ENCODE data around the gene RNPEPL1. TPM values are rescaled to one million over a fixed set of nuclear protein-coding genes. Genes with fewer than 3 reads are reported as not detected.
"Not testable (repeated sequence)": the region's sequence is repeated elsewhere in the genome, so short reads cannot be mapped to it uniquely, and the experiment has no call there.

RNPEPL1 gene
- total and polyA plus RNA-seq, 4 experiments from 2014 or later: 13.6 to 145 (median 120) TPM

DNA sequence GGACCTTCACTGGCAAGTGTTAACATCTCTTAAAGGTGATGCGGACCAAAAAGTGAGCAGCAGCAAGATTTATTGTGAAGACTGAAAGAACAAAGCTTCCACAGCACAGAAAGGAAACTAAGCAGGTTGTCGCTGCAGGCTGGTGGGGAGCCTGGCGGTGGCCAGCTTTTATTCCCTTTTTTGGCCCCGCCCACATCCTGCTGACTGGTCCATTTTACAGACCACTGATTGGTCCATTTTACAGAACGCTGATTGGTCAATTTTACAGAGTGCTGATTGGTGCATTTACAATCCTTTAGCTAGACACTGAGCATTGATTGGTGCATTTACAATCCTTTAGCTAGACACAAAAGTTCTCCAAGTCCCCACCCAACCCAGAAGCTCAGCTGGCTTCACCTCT is 46.4 kb upstream of the RNPEPL1 start:
- intact Hi-C loops (cut with micrococcal nuclease); DNase-seq: not testable (repeated sequence)

DNA sequence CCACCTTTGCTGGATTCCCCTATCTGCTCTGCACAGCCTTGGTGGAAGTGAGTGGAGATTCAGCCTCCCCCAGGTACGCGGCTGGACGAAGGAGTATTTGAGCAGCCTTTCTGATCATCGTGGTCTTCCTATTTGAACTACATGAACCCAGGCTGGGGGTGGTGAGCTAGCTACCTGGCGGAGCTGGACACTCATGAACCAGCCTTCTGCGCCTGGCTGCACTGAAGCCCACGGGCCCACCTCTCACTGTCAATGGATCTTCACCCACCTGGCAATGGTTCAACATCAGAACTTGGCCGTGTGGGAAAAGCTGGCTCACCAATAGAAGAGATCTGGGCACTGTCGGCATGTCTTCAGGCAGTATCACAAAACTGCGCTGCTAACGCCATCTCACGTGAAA is 45.9 kb upstream of the RNPEPL1 start:
- no peak overlapping the region for H3K27ac Mint-ChIP-seq
- Histone ChIP-seq H3K9me3 (ENCODE audit: control insufficient read depth in 1 of 2, low read length in 2 of 2) (peaks cover 0 to 3% of the 10 kb centered on the region in 2 donors), H3K36me3 (ENCODE audit: insufficient read depth, low read length) (peaks cover 26% of the 10 kb centered on the region), H3K27me3 (ENCODE audit: insufficient read depth, low read length) (no peaks in the 10 kb centered on the region), H3K4me1 (ENCODE audit: insufficient read depth, low read length) (no peaks in the 10 kb centered on the region), H3K27ac (ENCODE audit: low read depth, low read length) (no peak overlapping the region), H3K4me3 (ENCODE audit: low read length in 2 of 2) (no peak overlapping the region)
- ChIA-PET POLR2A (ENCODE audit: partially characterized antibody) (no interaction called here), CTCF (ENCODE audit: partially characterized antibody) (interaction anchor here (0.5 to 1.5 kb wide), 2 partner anchors 8 to 47 kb away, joined by 3 to 7 read pairs; no protein-coding TSS in a partner anchor)
- peaks cover 0 to 13% (median 8%) of the 10 kb centered on the region in 4 donors for H3K4me1 Mint-ChIP-seq
- H3K27me3 Mint-ChIP-seq: peaks cover 0 to 1% of the 10 kb centered on the region in 2 donors
- H3K36me3 Mint-ChIP-seq: peaks cover 41 to 58% of the 10 kb centered on the region in 2 donors
- H3K4me3 Mint-ChIP-seq: no peak overlapping the region
- intact Hi-C loops (cut with micrococcal nuclease): no loop called here
- no peak for DNase-seq
- H3K9me3 Mint-ChIP-seq: peaks cover 0 to 10% (median 2%) of the 10 kb centered on the region in 8 donors

More for the DNA sequence above, 46.4 kb upstream of the RNPEPL1 start:
- H3K27ac ChIP-seq (ENCODE audit: low read depth, low read length); H3K27me3 Mint-ChIP-seq; H3K4me1 ChIP-seq (ENCODE audit: insufficient read depth, low read length); H3K4me1 Mint-ChIP-seq; H3K4me3 ChIP-seq (ENCODE audit: low read length in 2 of 2); H3K4me3 Mint-ChIP-seq; POLR2A ChIA-PET (ENCODE audit: partially characterized antibody); H3K27ac Mint-ChIP-seq; H3K9me3 ChIP-seq (ENCODE audit: control insufficient read depth in 1 of 2, low read length in 2 of 2); H3K27me3 ChIP-seq (ENCODE audit: insufficient read depth, low read length); H3K9me3 Mint-ChIP-seq: not testable (repeated sequence)
- peaks cover 26% of the 10 kb centered on the region for H3K36me3 ChIP-seq (ENCODE audit: insufficient read depth, low read length)
- peaks cover 36 to 53% of the 10 kb centered on the region in 2 donors for H3K36me3 Mint-ChIP-seq
- CTCF ChIA-PET (ENCODE audit: partially characterized antibody): interaction anchor here (0.5 to 1.5 kb wide), 2 partner anchors 8 to 47 kb away, joined by 3 to 7 read pairs; no protein-coding TSS in a partner anchor

DNA sequence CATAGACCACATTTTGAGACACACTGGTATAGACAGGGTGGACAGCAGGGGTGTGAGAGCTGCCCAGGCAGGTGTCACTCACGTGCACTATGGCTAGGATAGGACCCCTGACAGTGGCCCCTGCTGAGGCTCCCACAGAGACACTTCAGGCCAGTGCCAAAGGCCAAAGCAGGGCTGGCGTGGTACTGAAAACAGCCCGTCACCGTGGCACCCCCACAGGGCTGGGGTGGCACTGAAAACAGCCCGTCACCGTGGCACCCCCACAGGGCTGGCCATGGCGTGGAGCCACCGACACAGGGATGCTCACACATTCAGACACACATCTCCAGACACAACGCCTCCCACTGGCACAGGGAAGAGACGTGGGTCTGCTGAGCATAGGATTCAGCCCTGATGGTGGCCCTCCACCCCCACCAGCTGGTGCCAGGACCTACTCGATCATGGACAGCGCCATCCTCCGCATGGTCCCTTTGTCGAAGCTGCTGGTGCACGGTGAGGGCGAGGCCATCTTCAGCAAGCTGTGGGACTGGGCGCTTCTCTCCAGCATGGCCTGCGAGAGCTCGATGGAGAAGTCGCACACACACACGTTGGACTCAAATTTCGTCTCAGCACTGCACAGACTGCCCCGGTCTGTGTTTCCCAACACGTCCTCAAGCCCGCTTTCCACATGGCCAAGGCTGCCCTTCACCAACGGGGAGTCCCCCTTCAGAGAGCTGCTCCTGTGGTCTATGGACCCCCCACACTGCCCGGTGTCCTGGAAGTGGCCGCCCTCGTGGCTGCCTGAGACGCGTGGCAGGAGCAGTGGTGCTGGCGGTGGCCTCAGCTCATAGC is 44.6 kb upstream of the RNPEPL1 start:
- H3K27ac Mint-ChIP-seq: no peak overlapping the region
- no peak overlapping the region for H3K27ac ChIP-seq (ENCODE audit: low read depth, low read length)
- H3K9me3 Mint-ChIP-seq: peaks cover 0 to 10% (median 2%) of the 10 kb centered on the region in 8 donors
- ChIA-PET CTCF (ENCODE audit: partially characterized antibody) (interaction anchor here (1.2 to 2.8 kb wide), 2 partner anchors 10 to 56 kb away, joined by 4 to 11 read pairs; no protein-coding TSS in a partner anchor), POLR2A (ENCODE audit: partially characterized antibody) (no interaction called here)
- peaks cover 0 to 1% of the 10 kb centered on the region in 2 donors for H3K27me3 Mint-ChIP-seq
- no peak overlapping the region for H3K4me3 Mint-ChIP-seq
- H3K27me3 ChIP-seq (ENCODE audit: insufficient read depth, low read length): no peaks in the 10 kb centered on the region
- no peak overlapping the region for H3K4me3 ChIP-seq (ENCODE audit: low read length in 2 of 2)
- peaks cover 0 to 13% (median 8%) of the 10 kb centered on the region in 4 donors for H3K4me1 Mint-ChIP-seq
- H3K9me3 ChIP-seq (ENCODE audit: control insufficient read depth in 1 of 2, low read length in 2 of 2): peaks cover 0 to 3% of the 10 kb centered on the region in 2 donors
- H3K36me3 Mint-ChIP-seq: peaks cover 49 to 64% of the 10 kb centered on the region in 2 donors
- intact Hi-C loops (cut with micrococcal nuclease): no loop called here
- no peak for DNase-seq
- H3K4me1 ChIP-seq (ENCODE audit: insufficient read depth, low read length): no peaks in the 10 kb centered on the region
- peaks cover 26% of the 10 kb centered on the region for H3K36me3 ChIP-seq (ENCODE audit: insufficient read depth, low read length)

DNA sequence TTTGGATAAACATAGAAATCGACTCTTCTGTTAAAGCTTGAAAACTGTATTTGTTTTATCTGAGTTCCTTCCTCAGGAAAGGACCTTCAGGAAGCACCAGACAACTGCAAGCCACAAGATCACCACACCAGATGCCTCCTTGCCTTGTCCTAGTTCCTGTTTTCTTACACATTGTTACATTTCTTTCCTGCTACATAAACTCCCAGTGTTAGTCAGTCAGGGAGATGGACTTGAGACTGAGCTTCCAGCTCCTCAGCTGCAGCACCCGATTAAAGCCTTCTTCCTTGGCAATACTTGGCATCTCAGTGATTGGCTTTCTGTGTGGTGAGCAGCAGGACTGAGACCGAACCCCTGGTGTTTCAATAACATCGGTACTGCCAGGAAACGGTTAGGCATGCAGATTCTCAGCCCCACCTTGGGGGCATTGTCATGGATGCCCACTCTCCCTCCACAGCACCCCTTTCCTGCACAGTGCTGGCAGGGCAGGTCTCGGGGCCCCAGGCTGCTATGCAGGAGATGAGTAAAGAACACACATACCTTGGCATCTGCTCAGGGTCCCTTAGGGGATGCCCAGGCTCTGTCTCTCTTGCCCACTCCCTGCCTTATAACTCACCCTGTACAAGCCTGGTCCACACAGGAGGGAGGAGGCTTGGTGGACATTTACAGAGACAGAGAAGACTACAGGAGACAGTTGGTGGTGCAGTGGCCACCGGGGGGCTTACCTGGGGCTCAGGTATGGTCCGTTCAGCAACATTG is 43.1 kb upstream of the RNPEPL1 start:
- Mint-ChIP-seq H3K27me3 (peaks cover 0 to 1% of the 10 kb centered on the region in 2 donors), H3K27ac (no peak overlapping the region), H3K36me3 (peaks cover 60 to 72% of the 10 kb centered on the region in 2 donors), H3K4me3 (no peak overlapping the region), H3K4me1 (peaks cover 0 to 13% (median 7%) of the 10 kb centered on the region in 4 donors), H3K9me3 (peaks cover 0 to 10% (median 2%) of the 10 kb centered on the region in 8 donors)
- Histone ChIP-seq H3K4me1 (ENCODE audit: insufficient read depth, low read length) (no peaks in the 10 kb centered on the region), H3K9me3 (ENCODE audit: control insufficient read depth in 1 of 2, low read length in 2 of 2) (peaks cover 0 to 3% of the 10 kb centered on the region in 2 donors), H3K27me3 (ENCODE audit: insufficient read depth, low read length) (no peaks in the 10 kb centered on the region), H3K27ac (ENCODE audit: low read depth, low read length) (no peak overlapping the region), H3K36me3 (ENCODE audit: insufficient read depth, low read length) (peaks cover 26% of the 10 kb centered on the region), H3K4me3 (ENCODE audit: low read length in 2 of 2) (no peak overlapping the region)
- CTCF ChIA-PET (ENCODE audit: partially characterized antibody): interaction anchor here (2.8 kb wide), 1 partner anchor 11 kb away, joined by 11 read pairs; no protein-coding TSS in a partner anchor
- no peak for DNase-seq
- intact Hi-C loops (cut with micrococcal nuclease): no loop called here
- POLR2A ChIA-PET (ENCODE audit: partially characterized antibody): no interaction called here

DNA sequence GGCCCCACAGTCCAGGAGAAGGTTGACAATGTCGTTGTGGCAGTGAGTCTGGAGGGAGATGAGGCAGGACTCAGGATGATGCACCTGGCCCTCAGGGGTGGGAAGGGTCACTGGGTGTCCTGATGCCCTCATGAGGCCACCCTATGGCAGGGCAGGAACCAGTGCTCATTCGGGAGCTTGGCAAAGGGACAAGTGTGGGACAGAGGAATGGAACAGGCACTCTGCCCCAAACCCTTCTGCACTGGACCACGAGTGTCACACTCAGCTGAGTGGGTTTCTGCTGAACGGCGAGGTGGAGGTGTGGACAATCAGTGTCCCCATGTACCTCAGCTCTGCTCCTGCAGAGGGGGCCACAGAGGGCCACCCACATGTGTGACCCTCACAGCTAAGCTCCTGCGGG is 42.5 kb upstream of the RNPEPL1 start:
- no peaks in the 10 kb centered on the region for H3K27me3 Mint-ChIP-seq
- ChIA-PET POLR2A (ENCODE audit: partially characterized antibody) (no interaction called here), CTCF (ENCODE audit: partially characterized antibody) (interaction anchor here (2.8 kb wide), 1 partner anchor 12 kb away, joined by 11 read pairs; no protein-coding TSS in a partner anchor)
- H3K9me3 Mint-ChIP-seq: peaks cover 0 to 10% (median 4%) of the 10 kb centered on the region in 8 donors
- Histone ChIP-seq H3K4me3 (ENCODE audit: low read length in 2 of 2) (no peak overlapping the region), H3K36me3 (ENCODE audit: insufficient read depth, low read length) (peaks cover 26% of the 10 kb centered on the region), H3K9me3 (ENCODE audit: control insufficient read depth in 1 of 2, low read length in 2 of 2) (peaks cover 0 to 3% of the 10 kb centered on the region in 2 donors), H3K27ac (ENCODE audit: low read depth, low read length) (no peak overlapping the region), H3K27me3 (ENCODE audit: insufficient read depth, low read length) (no peaks in the 10 kb centered on the region), H3K4me1 (ENCODE audit: insufficient read depth, low read length) (no peaks in the 10 kb centered on the region)
- peaks cover 0 to 9% (median 2%) of the 10 kb centered on the region in 4 donors for H3K4me1 Mint-ChIP-seq
- H3K4me3 Mint-ChIP-seq: no peak overlapping the region
- H3K36me3 Mint-ChIP-seq: peaks cover 61 to 75% of the 10 kb centered on the region in 2 donors
- DNase-seq: no peak
- intact Hi-C loops (cut with micrococcal nuclease): no loop called here
- no peak overlapping the region for H3K27ac Mint-ChIP-seq

DNA sequence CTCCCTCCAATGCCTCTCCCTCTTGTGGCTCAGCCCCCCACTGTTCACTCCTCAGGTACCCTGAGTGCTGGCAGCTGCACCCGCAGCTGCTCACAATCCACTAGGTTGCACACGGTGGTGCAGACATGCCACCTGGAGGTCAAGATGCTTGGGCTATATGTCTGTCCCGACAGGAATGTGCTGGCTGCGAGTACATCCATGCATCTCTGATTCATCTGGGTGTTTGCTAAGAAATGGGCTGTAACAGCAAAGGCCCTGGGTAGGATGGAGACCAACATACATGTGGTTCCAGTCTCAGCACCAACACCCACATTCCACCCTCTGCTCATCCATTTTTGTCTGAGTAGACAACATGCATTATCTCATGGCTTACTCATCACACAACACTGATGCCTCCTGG is 41.8 kb upstream of the RNPEPL1 start:
- POLR2A ChIA-PET (ENCODE audit: partially characterized antibody): no interaction called here
- CTCF ChIA-PET (ENCODE audit: partially characterized antibody): no interaction called here

More for the DNA sequence above, 41.8 kb upstream of the RNPEPL1 start:
- Histone ChIP-seq H3K27me3 (ENCODE audit: insufficient read depth, low read length) (no peaks in the 10 kb centered on the region), H3K9me3 (ENCODE audit: control insufficient read depth in 1 of 2, low read length in 2 of 2) (peaks cover 0 to 3% of the 10 kb centered on the region in 2 donors), H3K36me3 (ENCODE audit: insufficient read depth, low read length) (peaks cover 26% of the 10 kb centered on the region), H3K4me3 (ENCODE audit: low read length in 2 of 2) (no peak overlapping the region), H3K4me1 (ENCODE audit: insufficient read depth, low read length) (no peaks in the 10 kb centered on the region), H3K27ac (ENCODE audit: low read depth, low read length) (no peak overlapping the region)
- no peak for DNase-seq
- H3K9me3 Mint-ChIP-seq: peaks cover 0 to 17% (median 10%) of the 10 kb centered on the region in 8 donors
- intact Hi-C loops (cut with micrococcal nuclease): no loop called here
- peaks cover 68 to 82% of the 10 kb centered on the region in 2 donors for H3K36me3 Mint-ChIP-seq
- no peak overlapping the region for H3K4me3 Mint-ChIP-seq
- no peak overlapping the region for H3K27ac Mint-ChIP-seq
- H3K4me1 Mint-ChIP-seq: peaks cover 0 to 9% (median under 1%) of the 10 kb centered on the region in 4 donors
- H3K27me3 Mint-ChIP-seq: no peaks in the 10 kb centered on the region
